A549 (cell line): ENCODE results near the gene TF. TPM values are rescaled to one million over a fixed set of nuclear protein-coding genes. Genes with fewer than 3 reads are reported as not detected.

ENCODE experiments used
- ATAC-seq, 2 experiments: fragments of 200-7000 bp in 1 of 2; fragments of >200 bp in 1 of 2; cut with Nextera tagmentation in 1 of 2; cut with Tn5 transposase in 1 of 2; 3 replicates each; pipeline versions ENCODE4 v1.8.0 to v1.9.1; 2018 to 2020; ENCODE audit warnings: mild to moderate bottlenecking in 1 of 2, moderate library complexity in 1 of 2
- CTCF ChIA-PET: fragments of 300-600 bp; sonication (Branson Sonifier 250); formaldehyde crosslinking; extraction: SDS; loops from one replicate; lab custom pipeline; 2021; ENCODE audit warnings: antibody characterized with exemption, inconsistent platforms; lab: Yijun Ruan, JAX
- POLR2A ChIA-PET: fragments of 350-600 bp; formaldehyde crosslinking; extraction: SDS; loops from one replicate; lab custom pipeline; 2021; ENCODE audit warnings: antibody characterized with exemption, inconsistent platforms; lab: Yijun Ruan, JAX
- DNase-seq, 2 experiments: peaks; one replicate each; pipeline versions ENCODE4 v3.0.0 to v3.0.0-alpha.2; 2011 to 2016; ENCODE audit warnings: low read depth in 1 of 2, low spot score in 1 of 2
- FAIRE-seq: peaks from 2 replicates; lab custom pipeline; 2011; peaks lifted over from hg19 to GRCh38; lab: Jason Lieb, UNC
- H3K27ac ChIP-seq, 2 experiments: fragments of >200 bp; sonication (Bioruptor Twin); formaldehyde crosslinking; 3 replicates each; pipeline ENCODE4 v1.5.1; 2016 to 2017
- H3K4me1 ChIP-seq: fragments of >200 bp; sonication (Bioruptor Twin); formaldehyde crosslinking; 3 replicates; pipeline ENCODE4 v1.6.1; 2016
- H3K4me2 ChIP-seq: fragments of >200 bp; sonication (Bioruptor Twin); formaldehyde crosslinking; 3 replicates; pipeline ENCODE4 v1.6.1; 2016
- H3K4me3 ChIP-seq: fragments of >200 bp; sonication (Bioruptor Twin); formaldehyde crosslinking; 3 replicates; pipeline ENCODE4 v1.5.1; 2016
- H3K9me3 ChIP-seq: fragments of >200 bp; sonication (Bioruptor Twin); formaldehyde crosslinking; 3 replicates; pipeline ENCODE4 v1.6.1; 2016
- CBX2 ChIP-seq: fragments of 200-600 bp; sonication (generic); IDR thresholded peaks from 2 replicates; pipeline ENCODE4 v1.6.1; 2016; ENCODE audit warnings: low read depth, mild to moderate bottlenecking, borderline replicate concordance
- EHF ChIP-seq: fragments of 250-450 bp; sonication (Bioruptor Pico); IDR thresholded peaks from 2 replicates; pipeline ENCODE4 v1.5.0; 2020; ENCODE audit warnings: mild to moderate bottlenecking
- ELK1 ChIP-seq: fragments of 150-350 bp; IDR thresholded peaks from 2 replicates; pipeline ENCODE4 v1.6.1; 2014; ENCODE audit warnings: low read depth, mild to moderate bottlenecking, low read length
- ESRRA ChIP-seq: fragments of 150-350 bp; IDR thresholded peaks from 2 replicates; pipeline ENCODE4 v1.6.1; 2014; ENCODE audit warnings: mild to moderate bottlenecking, low read length, borderline replicate concordance
- FOXS1 ChIP-seq: fragments of 250-450 bp; sonication (Bioruptor Pico); IDR thresholded peaks from 2 replicates; pipeline ENCODE4 v1.5.0; 2020; ENCODE audit warnings: mild to moderate bottlenecking, moderate library complexity
- GATA3 ChIP-seq: IDR thresholded peaks from 2 replicates; pipeline ENCODE4 v1.6.1; 2012; ENCODE audit warnings: borderline replicate concordance
- JUNB ChIP-seq: fragments of >200 bp; sonication (Bioruptor Twin); formaldehyde crosslinking; IDR thresholded peaks from 2 replicates; pipeline ENCODE4 v1.6.1; 2016
- MAZ ChIP-seq: fragments of 150-350 bp; IDR thresholded peaks from 2 replicates; pipeline ENCODE4 v1.6.1; 2014; ENCODE audit warnings: antibody characterized with exemption, low read depth, low read length, borderline replicate concordance
- MYC ChIP-seq: IDR thresholded peaks from 2 replicates; pipeline ENCODE4 v1.6.1; 2012; ENCODE audit warnings: mild to moderate bottlenecking, inconsistent platforms, low read length, improper control_type of control experiment, borderline replicate concordance
- NPAS2 ChIP-seq: fragments of 250-450 bp; sonication (Bioruptor Pico); IDR thresholded peaks from 2 replicates; pipeline ENCODE4 v1.8.0; 2022; ENCODE audit warnings: mild to moderate bottlenecking, moderate library complexity, borderline replicate concordance
- NR3C1 ChIP-seq: fragments of >200 bp; sonication (Bioruptor Twin); formaldehyde crosslinking; IDR thresholded peaks from 3 replicates; pipeline ENCODE4 v1.6.1; 2017
- PHF8 ChIP-seq: fragments of 200-600 bp; sonication (generic); IDR thresholded peaks from 2 replicates; pipeline ENCODE4 v1.6.1; 2016; ENCODE audit warnings: low read depth, mild to moderate bottlenecking, antibody characterized with exemption, moderate library complexity, borderline replicate concordance
- POLR2AphosphoS2 ChIP-seq: conservative IDR thresholded peaks from 2 replicates; pipeline ENCODE4 v1.6.1; 2012; ENCODE audit warnings: low read length, improper control_type of control experiment, inconsistent platforms
- RAD21 ChIP-seq, 2 experiments: fragments of >200 bp in 1 of 2; sonication (Bioruptor Twin) in 1 of 2; formaldehyde crosslinking in 1 of 2; IDR thresholded peaks in 1 of 2; conservative IDR thresholded peaks in 1 of 2; 2 replicates in 1 of 2; 3 replicates in 1 of 2; pipeline ENCODE4 v1.6.1; 2012 to 2018; ENCODE audit warnings: inconsistent platforms in 1 of 2
- RCOR1 ChIP-seq: fragments of 150-350 bp; IDR thresholded peaks from 2 replicates; pipeline ENCODE4 v1.6.1; 2014; ENCODE audit warnings: antibody characterized with exemption, low read length, low read depth
- REST ChIP-seq: fragments of 200-600 bp; sonication (generic); IDR thresholded peaks from 2 replicates; pipeline ENCODE4 v1.6.1; 2016; ENCODE audit warnings: antibody characterized with exemption, mild to moderate bottlenecking, moderate library complexity
- RNF2 ChIP-seq: fragments of 200-600 bp; sonication (generic); IDR thresholded peaks from 2 replicates; pipeline ENCODE4 v1.6.1; 2016; ENCODE audit warnings: low read depth, mild to moderate bottlenecking, antibody characterized with exemption, moderate library complexity, borderline replicate concordance
- ZFP36 ChIP-seq: fragments of 450-650 bp; IDR thresholded peaks from 2 replicates; pipeline ENCODE4 v1.6.1; 2014; ENCODE audit warnings: borderline replicate concordance; ENCODE audit not compliant: partially characterized antibody
- WGBS: methylation state at CpG from one replicate; pipeline ENCODE4 v1.1.6; 2017; ENCODE audit errors: missing lambda C conversion rate; 5-methylcytosine and 5-hydroxymethylcytosine counted together
- polyA plus RNA-seq, 4 experiments: library from polyadenylated mRNA; depleted of rRNA in 3 of 4; stranded (reverse); fragments of >200 nt; fragmentation: RNase III in 1 of 4; extraction: RNeasy Plus Mini Kit Qiagen cat#74134 plus additional on column Dnase treatment in 1 of 4; gene quantifications; 2 replicates in 3 of 4; 3 replicates in 1 of 4; pipeline ENCODE4 v1.2.3, GENCODE V29; 2011 to 2017
- TF ChIP-seq, protein P1 (sequence below): IDR thresholded peaks from 2 replicates; pipeline ENCODE4 v1.6.1; 2012; ENCODE audit warnings: low read depth, borderline replicate concordance

Gene TF
- polyA plus RNA-seq, 2 of the 4 experiments (the other 2 are of a cell fraction) = 0.53 to 10.5 TPM

GRCh38 chr3:133838296-133838789, 92.2 kb downstream of the TF start:
- 69% methylated on average over 4 of the region's 4 CpGs for WGBS
- Histone ChIP-seq H3K27ac (no peak overlapping the region), H3K9me3 (no peaks in the 10 kb centered on the region), H3K4me1 (no peaks in the 10 kb centered on the region), H3K4me3 (no peak overlapping the region), H3K4me2 (no peak overlapping the region)
- ChIA-PET CTCF (no interaction called here), POLR2A (no interaction called here)
- TF ChIP-seq ESRRA (no peak), NPAS2 (CRISPR knock-in tag) (no peak), JUNB (no peak), GATA3 (no peak), ELK1 (no peak), RAD21 (conservative IDR thresholded peaks at IDR 0.05 in 1 of 2, IDR thresholded peaks at IDR 0.05 in 1 of 2) (no peak), MYC (no peak), NR3C1 (no peak), ZFP36 (no peak), RCOR1 (no peak), REST (no peak), CBX2 (no peak), POLR2AphosphoS2 (no peak), FOXS1 (CRISPR knock-in tag) (no peak)
- TF ChIP-seq, protein P1, sequence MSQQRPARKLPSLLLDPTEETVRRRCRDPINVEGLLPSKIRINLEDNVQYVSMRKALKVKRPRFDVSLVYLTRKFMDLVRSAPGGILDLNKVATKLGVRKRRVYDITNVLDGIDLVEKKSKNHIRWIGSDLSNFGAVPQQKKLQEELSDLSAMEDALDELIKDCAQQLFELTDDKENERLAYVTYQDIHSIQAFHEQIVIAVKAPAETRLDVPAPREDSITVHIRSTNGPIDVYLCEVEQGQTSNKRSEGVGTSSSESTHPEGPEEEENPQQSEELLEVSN = no peak
- no peak for ATAC-seq
- FAIRE-seq = no peak
- no peak for DNase-seq

GRCh38 chr3:133838916-133839800, 93.0 kb downstream of the TF start:
- DNase-seq (no peak), FAIRE-seq (no peak), ATAC-seq (no peak)
- TF ChIP-seq MAZ (no peak), PHF8 (no peak), EHF (CRISPR knock-in tag) (no peak), RNF2 (no peak)
- WGBS = 70% methylated on average over 8 of the region's 12 CpGs
- no peaks in the 10 kb centered on the region for H3K9me3 ChIP-seq
- H3K4me1 ChIP-seq = no peaks in the 10 kb centered on the region
- no peak overlapping the region for H3K27ac ChIP-seq
- POLR2A ChIA-PET = no interaction called here
- H3K4me2 ChIP-seq = no peak overlapping the region
- CTCF ChIA-PET = no interaction called here
- H3K4me3 ChIP-seq = no peak overlapping the region
